H9 (cell line): ENCODE measurements around the gene RNF126. TPM values are rescaled to one million over a fixed set of nuclear protein-coding genes. Genes with fewer than 3 reads are reported as not detected.

Experiments used
- DNase-seq: peaks from one replicate; pipeline ENCODE4 v3.0.0-alpha.2; 2017
- H2AFZ ChIP-seq: one replicate; pipeline ENCODE4 v1.6.1; 2013; ENCODE audit warnings: mild to moderate bottlenecking, low read length, control low read depth, moderate library complexity
- H2AK5ac ChIP-seq: 2 replicates; pipeline ENCODE4 v1.6.1; 2013; ENCODE audit warnings: low read length, control low read depth, mixed read lengths; ENCODE audit not compliant: insufficient read length
- H2BK120ac ChIP-seq: one replicate; pipeline ENCODE4 v1.6.1; 2013; ENCODE audit warnings: low read depth, mild to moderate bottlenecking, low read length, control low read depth, inconsistent platforms; ENCODE audit not compliant: poor library complexity, severe bottlenecking
- H2BK12ac ChIP-seq: 2 replicates; pipeline ENCODE4 v1.6.1; 2013; ENCODE audit warnings: low read length, control low read depth, mixed read lengths, low read depth; ENCODE audit not compliant: insufficient read length
- H2BK15ac ChIP-seq: 2 replicates; pipeline ENCODE4 v1.6.1; 2013; ENCODE audit warnings: low read depth, low read length, control low read depth
- H2BK20ac ChIP-seq: one replicate; pipeline ENCODE4 v1.6.1; 2013; ENCODE audit warnings: low read depth, mild to moderate bottlenecking, low read length, control low read depth, inconsistent platforms; ENCODE audit not compliant: poor library complexity, severe bottlenecking
- H2BK5ac ChIP-seq: 2 replicates; pipeline ENCODE4 v1.6.1; 2013; ENCODE audit warnings: low read length, control low read depth, mixed read lengths; ENCODE audit not compliant: insufficient read length
- H3K14ac ChIP-seq: 2 replicates; pipeline ENCODE4 v1.6.1; 2013; ENCODE audit warnings: low read length, control low read depth; ENCODE audit not compliant: insufficient read depth
- H3K18ac ChIP-seq: 2 replicates; pipeline ENCODE4 v1.6.1; 2013; ENCODE audit warnings: low read depth, mild to moderate bottlenecking, mixed read lengths, low read length, control low read depth; ENCODE audit not compliant: insufficient read length
- H3K23ac ChIP-seq: 2 replicates; pipeline ENCODE4 v1.6.1; 2013; ENCODE audit warnings: low read length, control low read depth, mixed read lengths, low read depth; ENCODE audit not compliant: insufficient read length
- H3K23me2 ChIP-seq: 2 replicates; pipeline ENCODE4 v1.6.1; 2013; ENCODE audit warnings: low read depth, mild to moderate bottlenecking, mixed read lengths, low read length, control low read depth; ENCODE audit not compliant: insufficient read length, poor library complexity, severe bottlenecking
- H3K27ac ChIP-seq: 2 replicates; pipeline ENCODE4 v1.5.1; 2013; ENCODE audit warnings: low read length, control low read depth, mixed read lengths, low read depth; ENCODE audit not compliant: insufficient read length
- H3K27me3 ChIP-seq: 2 replicates; pipeline ENCODE4 v1.6.1; 2013; ENCODE audit warnings: low read length, control low read depth, inconsistent platforms; ENCODE audit not compliant: insufficient read depth
- H3K4ac ChIP-seq: 2 replicates; pipeline ENCODE4 v1.6.1; 2013; ENCODE audit warnings: low read depth, mild to moderate bottlenecking, control low read depth, inconsistent platforms, low read length, moderate library complexity
- H3K4me1 ChIP-seq: 2 replicates; pipeline ENCODE4 v1.6.1; 2013; ENCODE audit warnings: low read length, control low read depth, inconsistent platforms; ENCODE audit not compliant: insufficient read depth
- H3K4me2 ChIP-seq: 2 replicates; pipeline ENCODE4 v1.6.1; 2013; ENCODE audit warnings: low read length, control low read depth, mixed read lengths; ENCODE audit not compliant: insufficient read length, insufficient read depth
- H3K56ac ChIP-seq: 2 replicates; pipeline ENCODE4 v1.6.1; 2013; ENCODE audit warnings: low read depth, mild to moderate bottlenecking, mixed read lengths, low read length, control low read depth; ENCODE audit not compliant: insufficient read length
- H3K79me1 ChIP-seq: 2 replicates; pipeline ENCODE4 v1.6.1; 2013; ENCODE audit warnings: low read depth, mild to moderate bottlenecking, moderate library complexity, low read length, control low read depth, inconsistent platforms; ENCODE audit not compliant: insufficient read depth, poor library complexity, severe bottlenecking
- H3K79me2 ChIP-seq: 2 replicates; pipeline ENCODE4 v1.6.1; 2013; ENCODE audit warnings: low read length, control low read depth, inconsistent platforms; ENCODE audit not compliant: insufficient read depth
- H3K9ac ChIP-seq: 2 replicates; pipeline ENCODE4 v1.6.1; 2013; ENCODE audit warnings: low read length, control low read depth, mixed read lengths; ENCODE audit not compliant: insufficient read length; ENCODE audit errors: extremely low read depth
- H3K9me3 ChIP-seq: one replicate; pipeline ENCODE4 v1.6.1; 2013; ENCODE audit warnings: low read depth, low read length, inconsistent platforms; ENCODE audit not compliant: control insufficient read depth
- H3T11ph ChIP-seq: one replicate; pipeline ENCODE4 v1.6.1; 2013; ENCODE audit warnings: mild to moderate bottlenecking, low read length, control low read depth, inconsistent platforms
- H4K20me1 ChIP-seq: one replicate; pipeline ENCODE4 v1.6.1; 2013; ENCODE audit not compliant: control insufficient read depth, insufficient read length, insufficient read depth
- H4K5ac ChIP-seq: 2 replicates; pipeline ENCODE4 v1.6.1; 2013; ENCODE audit warnings: low read depth, mild to moderate bottlenecking, mixed read lengths, low read length, control low read depth; ENCODE audit not compliant: insufficient read length
- H4K8ac ChIP-seq: replicated peaks from 2 replicates; pipeline ENCODE4 v1.6.1; 2013; ENCODE audit warnings: low read length, control low read depth, mixed read lengths, low read depth; ENCODE audit not compliant: insufficient read length
- H4K91ac ChIP-seq: 2 replicates; pipeline ENCODE4 v1.6.1; 2013; ENCODE audit warnings: low read depth, mild to moderate bottlenecking, moderate library complexity, mixed read lengths, low read length, control low read depth; ENCODE audit not compliant: insufficient read length
- H3K27ac Mint-ChIP-seq, 3 experiments: 2 replicates in 2 of 3; 3 replicates in 1 of 3; pipeline ENCODE4 v1.8.0; 2020 to 2021; ENCODE audit warnings: mixed read lengths in 3 of 3, mild to moderate bottlenecking in 1 of 3, moderate library complexity in 1 of 3
- H3K27me3 Mint-ChIP-seq: 2 replicates; pipeline ENCODE4 v1.8.0; 2021; ENCODE audit warnings: low read depth, mild to moderate bottlenecking, moderate library complexity, mixed read lengths
- H3K36me3 Mint-ChIP-seq, 3 experiments: 2 replicates in 2 of 3; 3 replicates in 1 of 3; pipeline ENCODE4 v1.8.0; 2020 to 2021; ENCODE audit warnings: low read depth in 3 of 3, mixed read lengths in 3 of 3; ENCODE audit not compliant: insufficient read depth in 1 of 3
- H3K4me1 Mint-ChIP-seq, 2 experiments: 2 replicates each; pipeline ENCODE4 v1.8.0; 2020; ENCODE audit warnings: mixed read lengths in 2 of 2
- H3K4me3 Mint-ChIP-seq, 2 experiments: 2 replicates in 1 of 2; 3 replicates in 1 of 2; pipeline ENCODE4 v1.8.0; 2020 to 2021; ENCODE audit warnings: mild to moderate bottlenecking in 2 of 2, mixed read lengths in 2 of 2, moderate library complexity in 1 of 2
- H3K9me3 Mint-ChIP-seq, 2 experiments: 2 replicates in 1 of 2; 3 replicates in 1 of 2; pipeline ENCODE4 v1.8.0; 2020; ENCODE audit warnings: mild to moderate bottlenecking in 2 of 2, mixed read lengths in 2 of 2, moderate library complexity in 1 of 2
- WGBS: extraction: QIAGEN DNeasy Blood & Tissue Kit; methylation state at CpG from one replicate; pipeline ENCODE4 v1.1.7; 2013; ENCODE audit warnings: missing lambda C conversion rate, low lambda C conversion rate, mixed read lengths; ENCODE audit not compliant: insufficient read length; ENCODE audit errors: extremely low coverage; 5-methylcytosine and 5-hydroxymethylcytosine counted together
- total RNA-seq: library from RNA; stranded (reverse); gene quantifications from 2 replicates; pipeline ENCODE4 v1.2.1, GENCODE V29; 2021
- TF ChIP-seq, protein P1 (sequence below): fragments of 200-600 bp; sonication (generic); conservative IDR thresholded peaks from 3 replicates; pipeline ENCODE4 v1.8.0; 2021; ENCODE audit warnings: antibody characterized with exemption, mild to moderate bottlenecking

The RNF126 gene
- total RNA-seq, 1 experiment from 2014 or later: 81.9 TPM

DNA sequence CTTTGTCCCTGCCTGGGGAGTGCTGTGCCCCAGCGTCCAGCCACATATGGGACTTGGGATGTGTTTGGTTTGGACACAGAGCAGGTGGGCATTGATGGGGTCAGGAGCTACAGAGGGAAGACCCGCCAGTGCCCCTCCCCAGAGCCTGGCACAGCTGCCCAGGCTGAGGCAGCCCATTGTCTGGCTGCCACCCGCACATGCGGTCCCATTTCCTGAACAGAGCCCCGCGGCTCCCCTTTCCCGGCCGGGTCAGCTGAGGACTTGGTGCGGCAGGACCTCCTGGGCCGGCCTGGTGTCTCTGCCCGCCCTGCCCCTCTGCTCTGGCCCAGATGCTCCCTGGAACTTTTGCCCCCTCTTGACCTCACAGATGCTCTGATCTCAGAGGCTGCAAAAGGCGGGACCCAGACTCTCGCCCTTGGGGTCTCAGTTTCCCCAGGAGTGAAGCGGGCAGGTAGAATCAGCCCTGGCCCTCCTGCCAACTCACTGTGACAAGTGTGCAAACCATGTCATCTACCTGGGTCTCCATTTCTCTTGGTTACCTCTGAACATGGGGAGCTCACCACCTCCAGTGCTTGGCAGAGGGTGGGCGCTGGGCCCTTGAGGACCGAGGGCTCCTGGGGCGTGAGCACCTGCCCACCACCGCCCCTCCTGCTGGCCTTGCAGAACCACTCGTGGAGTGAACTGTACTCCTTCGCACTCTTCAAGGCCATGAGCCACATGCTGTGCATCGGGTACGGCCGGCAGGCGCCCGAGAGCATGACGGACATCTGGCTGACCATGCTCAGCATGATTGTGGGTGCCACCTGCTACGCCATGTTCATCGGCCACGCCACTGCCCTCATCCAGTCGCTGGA, 55.5 kb downstream of the RNF126 start:
- Mint-ChIP-seq H3K9me3 (peaks cover 12 to 15% of the 10 kb centered on the region in 2 experiments), H3K4me3 (no peak overlapping the region), H3K27ac (no peak overlapping the region), H3K27me3 (peaks cover under 1% of the 10 kb centered on the region), H3K36me3 (peaks cover 2 to 10% (median 5%) of the 10 kb centered on the region in 3 experiments), H3K4me1 (peaks cover 3 to 4% of the 10 kb centered on the region in 2 experiments; a peak in 1 of 4 replicates)
- Histone ChIP-seq H4K8ac (no peak overlapping the region), H4K91ac (no peak overlapping the region), H3K23ac (no peak overlapping the region), H3K14ac (no peak overlapping the region; the same call in 1 of the 2 replicates), H3K79me1 (no peaks in the 10 kb centered on the region), H2BK20ac (no peak overlapping the region), H3K9ac (no peak overlapping the region), H3K56ac (no peak overlapping the region), H3K23me2 (no peaks in the 10 kb centered on the region), H3K79me2 (no peaks in the 10 kb centered on the region), H3K27me3 (no peaks in the 10 kb centered on the region), H2BK5ac (no peak overlapping the region), H3K4ac (no peak overlapping the region), H3K18ac (no peak overlapping the region), H2AK5ac (no peak overlapping the region), H3K4me1 (no peaks in the 10 kb centered on the region), H2BK15ac (no peak overlapping the region), H2BK12ac (no peak overlapping the region), H3T11ph (no peak overlapping the region), H3K27ac (no peak overlapping the region), H2AFZ (no peak overlapping the region), H4K20me1 (no peaks in the 10 kb centered on the region), H4K5ac (no peak overlapping the region), H2BK120ac (no peak overlapping the region), H3K9me3 (no peaks in the 10 kb centered on the region), H3K4me2 (no peak overlapping the region)
- no CpG with 5 or more reads among the region's 30 CpGs for WGBS
- TF ChIP-seq, protein P1, sequence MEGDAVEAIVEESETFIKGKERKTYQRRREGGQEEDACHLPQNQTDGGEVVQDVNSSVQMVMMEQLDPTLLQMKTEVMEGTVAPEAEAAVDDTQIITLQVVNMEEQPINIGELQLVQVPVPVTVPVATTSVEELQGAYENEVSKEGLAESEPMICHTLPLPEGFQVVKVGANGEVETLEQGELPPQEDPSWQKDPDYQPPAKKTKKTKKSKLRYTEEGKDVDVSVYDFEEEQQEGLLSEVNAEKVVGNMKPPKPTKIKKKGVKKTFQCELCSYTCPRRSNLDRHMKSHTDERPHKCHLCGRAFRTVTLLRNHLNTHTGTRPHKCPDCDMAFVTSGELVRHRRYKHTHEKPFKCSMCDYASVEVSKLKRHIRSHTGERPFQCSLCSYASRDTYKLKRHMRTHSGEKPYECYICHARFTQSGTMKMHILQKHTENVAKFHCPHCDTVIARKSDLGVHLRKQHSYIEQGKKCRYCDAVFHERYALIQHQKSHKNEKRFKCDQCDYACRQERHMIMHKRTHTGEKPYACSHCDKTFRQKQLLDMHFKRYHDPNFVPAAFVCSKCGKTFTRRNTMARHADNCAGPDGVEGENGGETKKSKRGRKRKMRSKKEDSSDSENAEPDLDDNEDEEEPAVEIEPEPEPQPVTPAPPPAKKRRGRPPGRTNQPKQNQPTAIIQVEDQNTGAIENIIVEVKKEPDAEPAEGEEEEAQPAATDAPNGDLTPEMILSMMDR: no peak
- DNase-seq: no peak
